Right forelimb (tissue), 1 donor: ENCODE results near the gene EXOSC9.
A peak's percentile ranks its signal among the peaks of the same experiment; 100 is the strongest.

Source experiments
- DNase-seq: peaks from one replicate; pipeline ENCODE4 v3.0.0-alpha.2; 2018

The EXOSC9 gene

DNA sequence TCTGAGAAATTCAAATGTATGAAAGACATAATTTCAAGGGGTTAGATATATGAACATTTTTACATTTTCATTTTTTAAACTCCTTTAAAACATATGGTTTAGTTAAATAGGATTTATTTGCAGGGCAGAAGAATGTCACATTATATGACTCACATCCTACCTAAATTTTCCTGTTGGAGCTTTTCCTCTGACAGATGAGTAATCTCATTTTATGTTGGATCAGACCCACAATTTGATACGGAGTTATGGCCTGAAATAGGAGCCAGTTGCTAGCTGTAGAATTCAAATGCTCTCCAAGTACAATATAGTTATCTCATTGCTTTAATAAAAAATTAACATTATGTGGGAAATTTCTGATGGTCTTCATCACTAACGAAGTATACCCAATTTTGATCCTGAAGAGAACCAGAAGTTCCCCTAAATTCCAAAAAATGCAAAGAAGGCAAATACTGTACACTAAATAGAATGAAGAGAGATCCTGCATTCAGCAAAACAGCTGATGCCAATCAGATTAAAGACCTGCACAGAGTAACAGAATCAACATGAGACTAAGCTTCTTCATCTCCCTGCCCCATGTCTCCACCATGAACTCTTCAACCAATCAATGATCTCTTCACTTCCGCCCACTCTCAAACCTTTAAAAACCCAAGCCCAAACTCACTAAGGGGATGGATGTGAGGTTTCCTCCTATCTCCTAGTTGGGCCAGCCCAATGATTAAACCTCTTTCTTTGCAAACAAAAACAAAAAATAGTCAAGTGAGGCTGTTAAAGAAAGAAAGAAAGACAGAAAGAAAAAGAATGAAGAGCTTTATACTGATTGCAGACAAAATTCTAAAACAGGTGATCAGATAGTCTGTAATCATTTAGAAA is 10.9 kb upstream of the EXOSC9 start:
- DNase-seq, result no peak

DNA sequence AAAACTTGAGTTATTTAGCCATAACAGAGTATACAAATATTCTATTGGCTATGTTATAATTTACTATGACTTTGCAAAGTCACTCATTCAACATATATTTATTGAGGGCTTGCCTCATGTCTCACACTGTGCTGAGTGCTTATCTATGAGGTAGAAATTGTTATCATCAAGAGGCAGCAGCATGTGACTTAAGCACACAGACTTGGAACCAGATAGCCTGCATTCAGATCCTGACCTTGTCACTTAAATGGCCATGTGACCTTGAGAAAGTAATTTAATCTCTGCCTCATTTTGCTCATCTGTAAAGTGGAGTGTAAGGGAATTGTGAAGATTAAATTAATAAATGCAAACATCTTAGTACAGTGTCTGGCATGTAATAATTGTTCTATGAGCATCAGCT is 10.1 kb upstream of the EXOSC9 start:
- DNase-seq, result no peak

DNA sequence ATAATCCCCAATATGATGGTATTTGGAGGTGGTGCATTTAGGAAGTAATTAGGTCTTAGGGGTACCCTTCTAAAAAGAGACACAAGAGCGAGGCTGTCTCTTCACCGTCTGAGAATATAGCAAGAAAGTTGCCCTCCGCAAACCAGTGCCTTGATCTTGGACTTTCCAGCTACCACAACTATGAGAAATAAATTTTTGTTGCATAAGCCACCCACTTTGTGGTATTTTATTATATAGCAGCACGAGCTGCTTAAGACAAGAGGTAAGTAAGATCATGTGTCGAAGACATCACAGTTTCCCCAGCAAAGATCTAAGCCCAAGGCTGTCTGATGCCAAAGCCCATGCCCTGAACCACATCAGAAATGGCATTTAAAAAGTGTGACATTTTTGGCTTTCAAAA is 9.6 kb upstream of the EXOSC9 start:
- no peak for DNase-seq

DNA sequence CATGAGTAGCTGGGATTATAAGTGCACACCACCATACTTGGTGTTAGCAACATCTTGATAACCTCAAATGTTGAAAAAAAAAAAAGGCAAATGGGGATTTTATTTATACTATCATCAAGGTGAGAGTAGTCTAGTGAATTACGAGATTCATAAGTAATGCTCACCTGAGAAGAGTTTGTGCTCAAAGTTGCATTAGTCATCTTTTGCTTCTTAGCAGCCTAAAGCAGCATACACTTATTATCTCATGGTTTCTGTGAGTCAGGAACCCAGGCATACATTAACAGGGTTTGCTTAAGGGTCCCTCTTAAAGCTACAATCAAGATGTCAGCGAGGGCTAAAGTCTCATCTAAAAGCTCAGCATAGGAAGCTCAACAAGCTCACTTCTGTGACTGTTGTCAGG is 8.2 kb upstream of the EXOSC9 start:
- no peak for DNase-seq

DNA sequence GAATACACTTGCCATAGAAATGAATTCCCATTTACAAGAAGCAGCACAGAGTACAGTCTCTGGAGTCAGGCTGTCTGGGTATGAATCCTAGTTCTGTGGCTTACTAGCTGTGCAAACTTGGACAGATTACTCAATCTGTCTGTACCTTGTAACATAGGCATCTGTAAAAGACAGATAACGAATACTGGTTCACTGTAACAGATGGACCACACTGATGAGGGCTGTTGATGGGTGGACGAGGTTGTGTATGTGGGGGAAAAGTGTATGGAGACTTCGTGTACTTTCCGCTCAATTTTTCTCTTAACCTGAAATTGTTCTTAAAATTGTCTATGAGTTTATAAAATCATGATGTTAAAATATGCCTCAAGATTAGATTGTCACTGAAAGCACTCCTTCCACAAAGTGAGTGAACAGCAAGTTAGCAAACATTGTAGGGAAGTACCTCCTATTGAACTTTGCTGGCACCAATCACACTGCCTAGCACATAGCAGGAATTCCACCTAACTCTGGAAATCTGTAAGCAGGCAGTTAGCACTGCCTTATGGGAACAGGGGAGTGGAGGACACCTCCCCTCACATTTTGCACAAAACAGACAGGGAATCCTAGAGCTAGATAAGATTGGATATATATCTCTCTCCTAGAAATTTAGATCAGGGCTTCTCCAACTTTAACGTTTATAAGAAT is 6.5 kb upstream of the EXOSC9 start:
- no peak for DNase-seq

DNA sequence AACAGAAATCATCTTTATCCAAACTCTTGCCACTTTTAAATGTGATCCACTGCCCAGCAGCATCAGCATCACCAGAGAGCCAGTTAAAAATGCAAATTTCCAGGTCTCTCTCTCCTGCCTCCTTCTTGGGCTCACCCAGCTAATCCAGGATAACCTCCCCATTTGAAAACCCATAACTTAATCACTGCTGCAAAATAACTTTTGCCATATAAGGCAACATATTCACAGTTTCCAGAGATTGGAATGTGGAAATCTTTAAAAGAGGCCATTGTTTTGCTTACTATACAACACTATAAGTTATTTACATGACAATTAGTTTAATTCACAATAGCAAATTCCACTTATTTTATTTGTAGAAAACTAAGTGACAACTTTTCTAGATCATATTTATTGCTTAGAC is 4.8 kb upstream of the EXOSC9 start:
- DNase-seq, result no peak

DNA sequence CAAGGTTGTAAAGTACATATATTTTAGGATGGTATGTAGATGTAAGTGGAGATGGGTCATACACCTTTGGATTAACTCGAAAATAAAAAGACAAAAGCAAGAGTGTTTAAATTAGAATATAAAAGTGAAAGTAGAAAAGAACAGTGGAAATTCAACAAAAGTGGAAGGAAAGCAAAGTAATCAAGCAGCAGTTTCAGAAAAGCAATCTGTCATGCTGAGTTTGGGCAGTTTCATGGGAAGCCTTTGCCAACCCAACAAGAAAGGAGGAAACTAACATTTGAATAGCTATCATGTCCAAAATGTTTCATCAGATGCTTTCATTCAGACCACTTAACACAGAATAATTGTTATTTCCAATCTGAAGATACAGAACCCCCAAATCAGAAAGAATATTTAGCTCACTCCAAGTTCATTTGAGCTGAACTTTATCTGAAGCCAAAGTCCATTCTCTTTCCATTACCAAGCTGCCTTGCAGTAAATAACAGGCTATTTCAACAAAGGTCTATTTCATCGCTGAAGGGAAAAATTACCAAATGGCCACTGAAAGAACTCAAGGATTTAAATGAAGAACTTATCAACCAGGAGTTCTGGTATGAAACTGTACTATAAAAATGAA is 1.8 kb upstream of the EXOSC9 start:
- DNase-seq, result no peak

DNA sequence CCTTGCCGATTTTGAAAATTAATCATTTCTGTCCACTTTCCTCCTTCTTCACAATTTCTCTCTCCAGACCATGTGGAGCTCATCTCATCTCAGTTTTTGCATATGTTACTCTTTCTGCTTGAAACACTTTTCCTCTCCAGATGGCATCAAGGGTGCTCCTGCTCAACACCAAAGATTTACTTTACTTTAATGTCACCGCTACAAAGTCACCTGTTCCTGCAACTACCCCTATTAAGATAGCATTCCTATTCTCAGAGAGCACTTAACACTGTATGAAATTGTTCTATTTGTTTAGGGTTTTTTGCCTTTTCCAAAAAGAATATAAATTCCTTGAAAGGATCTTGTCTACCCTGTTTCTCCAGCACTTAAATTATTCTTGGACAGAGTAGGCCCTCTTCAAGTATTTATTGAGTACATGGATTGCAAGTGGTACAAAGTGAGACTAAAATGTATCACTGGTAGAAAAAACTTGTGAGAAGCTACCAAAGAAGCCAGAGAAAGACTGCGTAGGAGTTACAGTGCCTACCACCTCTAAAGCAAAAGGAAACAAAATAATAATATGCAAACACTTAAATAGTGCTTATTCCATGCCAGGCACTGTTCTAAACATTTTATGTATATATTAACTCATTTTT is 1.1 kb upstream of the EXOSC9 start:
- DNase-seq, result no peak

DNA sequence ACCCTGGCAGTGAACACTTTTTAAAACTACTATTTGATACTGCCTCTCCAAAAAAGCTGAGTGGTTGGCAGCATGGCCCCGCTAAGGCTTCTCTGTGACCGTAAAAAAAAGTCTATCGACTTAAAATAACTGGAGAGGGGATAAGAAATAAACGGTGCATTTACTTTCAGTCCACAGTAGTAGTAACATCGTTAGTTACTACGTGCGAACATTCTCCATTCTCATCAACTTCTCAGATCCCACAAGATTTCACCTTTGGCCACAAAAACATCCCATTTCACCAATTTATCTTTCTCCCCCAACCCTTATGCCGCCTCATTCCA is 524 bp upstream of the EXOSC9 start:
- no peak for DNase-seq

DNA sequence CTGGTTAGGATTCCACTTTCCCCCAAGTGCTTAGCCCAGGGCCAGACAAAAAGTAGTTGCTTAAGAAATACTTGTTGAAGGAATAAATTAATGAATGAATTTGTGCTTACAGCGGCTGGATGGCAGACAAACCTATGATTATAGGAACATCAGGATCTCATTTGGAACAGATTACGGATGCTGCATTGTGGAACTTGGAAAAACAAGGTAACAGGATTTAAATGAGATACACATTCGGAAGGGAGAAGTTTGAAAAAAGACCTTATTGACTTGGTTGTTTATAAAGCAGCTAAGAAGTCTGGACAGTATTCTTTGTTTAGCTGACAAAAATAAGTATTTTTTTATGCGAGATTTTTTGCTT is 572 bp downstream of the EXOSC9 start:
- no peak for DNase-seq

DNA sequence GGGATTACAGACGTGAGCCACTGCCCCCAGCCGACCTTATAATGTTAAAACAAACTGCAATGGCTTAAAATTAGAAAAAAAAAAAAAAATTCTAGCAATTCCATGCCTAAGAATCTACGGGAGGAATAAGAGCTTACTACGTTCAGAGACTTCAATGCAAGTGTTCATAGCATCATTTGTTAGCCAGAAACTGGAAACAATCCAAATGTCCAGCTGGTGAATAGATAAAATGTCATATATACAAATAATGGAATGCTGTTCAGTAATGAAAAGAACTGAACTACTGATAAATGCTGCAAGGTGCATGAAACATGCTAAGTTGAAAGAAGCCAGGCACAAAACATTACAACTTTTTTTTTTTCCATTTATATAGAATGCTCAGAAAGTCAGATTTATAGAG is 5.3 kb downstream of the EXOSC9 start:
- DNase-seq, result no peak

DNA sequence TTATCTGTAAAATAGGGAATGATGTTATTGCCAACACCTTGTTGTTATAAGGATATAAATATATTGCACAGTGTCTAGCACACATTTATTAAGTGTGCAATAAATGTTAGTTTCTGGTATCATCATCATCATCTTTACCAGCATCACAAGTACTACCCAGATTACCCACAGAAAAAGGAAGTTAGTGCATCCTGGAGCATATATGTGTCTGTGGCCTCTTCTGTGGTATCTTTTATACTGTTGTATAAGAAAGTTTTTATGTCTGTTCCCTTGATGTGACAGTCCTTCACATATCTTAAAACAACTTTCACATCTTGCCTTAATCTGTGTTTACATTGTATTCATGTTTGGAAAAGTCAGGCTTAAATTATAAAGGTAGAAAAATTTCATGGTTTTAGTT is 10.0 kb downstream of the EXOSC9 start:
- no peak for DNase-seq

DNA sequence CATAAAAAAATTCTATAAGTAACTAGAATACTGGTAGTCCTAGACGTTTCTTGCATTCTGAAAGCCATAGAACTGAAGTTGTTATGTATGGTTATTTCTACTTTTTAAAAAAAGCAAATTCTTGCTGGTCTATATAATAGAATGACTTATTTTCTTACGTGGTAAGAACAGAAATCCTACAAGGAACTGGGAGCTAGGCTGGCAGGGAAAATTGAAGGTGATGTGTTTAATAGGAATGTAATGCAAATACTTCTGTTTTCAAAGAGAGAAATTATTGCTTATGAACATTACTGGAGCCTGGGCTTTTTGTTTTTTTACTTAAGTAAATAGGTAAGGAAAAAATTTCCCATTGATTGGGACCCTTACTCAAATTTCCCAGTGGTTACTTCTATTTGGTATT is 13.6 kb downstream of the EXOSC9 start:
- no peak for DNase-seq

DNA sequence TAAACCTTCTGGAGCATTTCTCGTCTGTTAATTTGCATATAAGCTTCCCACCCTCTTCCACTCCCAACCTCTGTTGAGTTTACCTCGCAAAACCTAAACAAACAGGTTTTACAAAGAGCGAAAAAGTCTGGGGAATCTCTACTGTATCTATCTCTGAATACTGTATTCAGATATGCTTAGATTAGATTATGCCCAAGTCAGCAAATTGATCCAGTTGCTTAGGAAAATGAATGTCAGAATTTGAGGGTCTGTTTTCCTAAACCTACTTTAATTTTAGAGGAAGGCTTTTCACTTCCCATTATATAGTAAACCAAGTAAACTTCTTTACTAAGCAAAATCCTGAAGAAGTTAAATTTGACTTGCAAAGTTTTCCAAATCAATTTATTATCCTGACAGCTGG is 15.9 kb downstream of the EXOSC9 start:
- DNase-seq, result no peak

DNA sequence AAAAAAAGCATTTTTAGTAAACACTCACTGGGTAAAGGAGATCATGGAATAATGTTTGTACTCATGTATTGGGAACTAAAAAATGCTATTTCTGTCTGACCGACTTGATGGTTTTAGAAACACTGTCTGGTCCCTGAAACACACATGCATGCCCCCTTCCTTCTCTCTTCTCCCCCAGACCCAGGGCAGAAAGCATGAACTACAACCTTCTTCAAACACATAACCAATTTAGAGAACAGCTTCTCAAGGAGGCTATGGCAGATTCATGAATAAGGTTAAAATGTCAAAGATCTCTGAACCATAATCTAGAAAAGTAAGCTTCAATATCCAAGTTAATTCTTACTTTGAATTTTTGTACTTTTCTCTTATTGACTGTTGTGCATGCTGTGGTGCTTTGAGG is 16.6 kb downstream of the EXOSC9 start:
- DNase-seq, result no peak

DNA sequence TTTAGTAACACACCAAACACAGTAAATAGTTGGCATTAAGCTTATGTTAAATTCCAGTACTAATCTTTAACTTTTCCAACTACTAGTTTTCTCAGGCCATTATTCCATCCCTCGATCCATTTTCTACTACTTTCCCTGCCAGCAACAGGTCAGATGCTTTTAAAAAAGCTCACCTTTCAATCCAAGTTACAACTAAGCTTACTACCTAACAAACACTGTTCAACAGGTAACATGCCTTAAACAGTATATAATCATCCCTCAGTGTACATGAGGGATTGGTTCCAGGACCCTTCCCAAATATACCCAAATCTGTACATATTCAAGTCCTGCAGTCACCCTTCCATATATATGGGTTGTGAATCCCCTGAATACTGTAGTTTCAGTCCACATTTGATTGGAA is 17.1 kb downstream of the EXOSC9 start:
- no peak for DNase-seq

DNA sequence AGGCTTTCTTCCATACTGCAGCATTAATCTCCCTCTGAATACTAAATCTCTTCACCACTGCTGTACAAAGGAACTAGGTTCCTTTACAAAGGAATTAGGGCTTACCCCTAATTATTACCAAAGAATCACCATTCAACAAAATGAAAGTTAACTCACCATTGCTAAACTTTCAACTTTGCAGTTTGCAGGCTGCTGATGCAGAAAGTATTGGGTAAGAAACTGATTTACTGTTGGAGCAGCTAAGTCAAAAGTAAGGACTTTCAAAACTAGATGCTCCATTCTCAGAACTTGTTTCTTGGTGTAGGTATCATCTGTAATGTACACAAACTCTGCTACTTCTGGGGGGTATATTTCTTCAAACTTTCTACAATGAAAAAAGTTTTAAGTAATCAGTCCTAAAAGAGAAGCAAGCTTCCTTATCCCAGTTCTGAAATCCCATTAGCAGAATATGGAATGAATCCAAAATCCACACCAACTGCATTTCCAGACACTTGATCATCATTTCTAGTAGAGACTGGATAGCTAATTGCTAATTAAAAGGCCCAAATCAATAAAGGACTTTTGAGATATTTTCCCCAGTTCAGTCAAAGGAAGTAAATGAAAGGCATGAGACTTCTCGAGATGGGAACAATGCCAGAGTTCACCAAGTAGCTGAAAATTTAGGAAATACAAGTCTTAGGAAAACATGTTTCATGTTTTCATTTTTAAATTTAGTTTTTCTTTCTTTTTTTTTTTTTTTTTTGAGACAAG is 18.3 kb downstream of the EXOSC9 start:
- DNase-seq, result no peak

DNA sequence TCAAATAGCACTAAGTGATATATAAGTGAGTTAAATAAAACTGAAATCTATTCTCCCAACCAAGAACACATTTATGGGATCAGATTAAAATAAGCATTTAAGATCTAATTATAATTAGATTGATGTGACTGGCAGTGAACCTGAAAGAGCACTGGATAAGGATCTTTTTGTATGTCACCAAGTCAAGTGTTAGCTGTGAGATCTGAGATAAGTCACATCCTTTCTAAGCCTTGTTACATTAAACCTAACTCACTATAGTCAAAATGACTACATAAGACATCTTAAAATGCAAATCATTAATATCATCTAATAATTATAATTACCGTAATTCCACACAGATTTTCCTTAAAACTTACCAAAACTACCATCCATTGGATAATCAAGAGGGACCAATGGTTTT is 20.9 kb downstream of the EXOSC9 start:
- no peak for DNase-seq

DNA sequence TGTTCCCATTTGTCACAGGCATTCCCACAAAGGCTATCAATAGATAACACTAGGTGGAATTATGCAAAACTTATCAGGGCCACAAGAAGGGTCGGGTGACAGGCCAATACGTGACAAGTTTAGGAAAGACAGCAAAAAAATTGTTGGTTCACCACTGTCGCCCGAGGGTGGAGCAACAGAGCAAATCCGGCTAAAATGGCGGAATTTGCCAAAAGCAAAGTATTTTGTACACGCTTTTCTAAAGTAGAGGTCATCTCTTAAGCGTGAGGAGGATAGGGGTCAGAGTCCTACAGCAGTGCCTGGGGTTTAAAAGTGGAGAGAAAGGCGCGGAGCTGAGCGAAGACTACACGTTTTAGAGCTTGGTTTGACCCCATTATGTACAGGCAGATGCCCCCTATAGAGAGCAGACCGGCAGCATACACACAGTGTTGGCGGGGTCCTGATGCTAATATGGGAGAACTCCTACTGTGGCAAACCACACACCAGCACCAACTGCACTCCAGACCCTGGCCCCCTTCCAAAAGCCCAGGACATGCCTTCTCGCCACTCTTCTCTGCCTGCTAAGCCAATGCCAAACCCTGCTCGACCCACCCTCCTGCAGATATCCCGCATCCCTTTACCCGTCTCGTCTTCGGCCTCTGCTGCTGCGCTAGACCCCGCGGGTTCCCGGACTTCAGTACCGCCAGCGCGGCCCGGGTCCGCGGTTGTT is 21.8 kb downstream of the EXOSC9 start:
- peak; percentile 54 for DNase-seq

DNA sequence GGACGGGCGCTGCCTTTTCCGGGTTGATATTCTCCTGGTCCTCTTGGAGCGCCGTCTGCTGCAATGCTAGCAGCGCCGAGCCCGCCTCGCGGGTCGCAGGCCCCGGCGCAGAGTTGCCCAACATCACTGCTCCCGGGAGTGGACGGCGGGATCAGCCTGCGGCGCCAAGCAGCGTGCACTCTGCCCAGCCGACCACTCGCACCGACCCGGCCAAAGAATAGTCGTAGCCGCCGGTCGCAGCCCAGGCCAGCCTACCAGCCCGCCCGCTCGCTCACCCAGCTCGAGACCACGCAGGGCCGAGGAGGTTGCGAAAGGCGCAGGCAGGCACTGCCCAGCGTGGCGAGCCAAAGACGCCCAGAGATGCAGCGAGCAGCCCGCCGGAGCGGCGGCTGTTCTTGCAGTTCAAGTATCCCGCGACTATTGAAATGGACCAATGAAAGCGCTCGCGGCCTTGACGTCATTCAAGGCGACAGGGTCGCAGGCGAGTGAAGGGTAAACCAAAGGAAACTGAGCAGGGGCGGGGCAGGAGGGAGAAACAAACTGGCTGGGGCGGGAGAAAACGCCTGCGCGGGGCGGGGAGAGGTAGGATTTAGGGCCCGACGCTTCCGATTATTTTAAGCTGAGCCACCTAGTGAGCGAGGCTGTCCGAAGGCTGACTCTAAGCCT is 22.5 kb downstream of the EXOSC9 start, which contains the start of gene CCNA2:
Gene CCNA2 (minus strand): TSS at position 379 of the 666 bp plus-strand sequence. CDS start 255 bp downstream, at position 124.
- DNase-seq, result peak; percentile 96

DNA sequence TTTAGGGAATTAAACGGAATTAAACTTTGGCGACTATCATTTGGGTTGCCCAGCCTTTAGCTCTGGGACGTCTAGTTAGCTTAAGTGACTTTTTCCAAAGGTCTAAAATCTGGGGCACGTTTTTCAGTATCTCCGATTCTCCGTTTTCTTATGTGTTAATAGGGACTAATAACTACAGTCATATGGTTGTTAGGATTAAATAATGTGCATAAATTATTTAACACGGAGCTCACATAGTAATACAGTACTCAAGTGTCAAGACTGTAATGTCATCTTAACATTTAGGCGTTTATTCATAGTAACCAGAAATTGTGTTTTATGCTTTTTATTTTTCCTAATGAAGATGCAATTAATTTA is 23.0 kb downstream of the EXOSC9 start:
- DNase-seq, result no peak

DNA sequence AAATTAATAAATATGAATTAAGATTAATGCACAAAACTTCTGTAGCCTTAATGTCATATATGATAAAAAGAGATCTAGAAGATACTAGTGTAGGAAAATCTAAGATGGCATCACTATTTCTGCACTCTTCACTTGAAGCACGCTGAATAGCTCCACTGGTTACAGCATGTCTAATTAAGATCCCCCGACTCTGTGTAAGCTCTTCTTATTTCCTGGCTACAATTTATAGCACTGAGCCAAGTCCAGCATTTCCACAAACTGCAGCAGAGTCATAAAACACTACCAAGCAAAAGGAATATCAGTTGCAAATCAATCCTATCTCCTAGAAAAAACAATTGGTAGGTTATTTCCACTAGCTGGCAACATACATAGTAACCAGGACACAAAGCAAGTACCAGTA is 23.8 kb downstream of the EXOSC9 start:
- DNase-seq, result no peak
